Tibial artery (tissue), 4 donors: ENCODE results near the gene ZEB2.

Experiments
- DNase-seq, 2 donors: peaks; one replicate each; pipeline ENCODE4 v3.0.0-alpha.2; 2019
- H3K27ac ChIP-seq, 2 donors: fragments of 200-600 bp; sonication (generic) in 1 of 2; 1 replicate in 1 of 2; 2 replicates in 1 of 2; pipeline ENCODE4 v1.5.1; 2018 to 2019; ENCODE audit warnings: mild to moderate bottlenecking in 1 of 2
- H3K27me3 ChIP-seq, 2 donors: fragments of 200-600 bp; sonication (generic) in 1 of 2; one replicate each; pipeline versions ENCODE4 v1.5.1 to v1.6.0; 2016 to 2019
- H3K36me3 ChIP-seq, 3 donors: fragments of 200-600 bp; sonication (generic) in 2 of 3; one replicate each; pipeline ENCODE4 v1.5.1; 2016 to 2019; ENCODE audit warnings: mild to moderate bottlenecking in 2 of 3
- H3K4me1 ChIP-seq, 4 donors: fragments of 200-600 bp; sonication (generic) in 2 of 4; 1 replicate in 3 of 4; 2 replicates in 1 of 4; pipeline ENCODE4 v1.5.1; 2016 to 2019
- H3K4me3 ChIP-seq, 2 donors: fragments of 200-600 bp; sonication (generic) in 1 of 2; 1 replicate in 1 of 2; 2 replicates in 1 of 2; pipeline ENCODE4 v1.5.1; 2018 to 2019; ENCODE audit warnings: mild to moderate bottlenecking in 2 of 2
- H3K9me3 ChIP-seq, 3 donors: fragments of 200-600 bp; sonication (generic) in 1 of 3; one replicate each; pipeline ENCODE4 v1.5.1; 2016 to 2019
- CTCF ChIP-seq, 2 experiments: fragments of 200-600 bp in 1 of 2; fragments of 450-650 bp in 1 of 2; IDR thresholded peaks; one replicate each; pipeline ENCODE4 v1.5.1; 2017 to 2019; ENCODE audit warnings: antibody characterized with exemption in 2 of 2, mild to moderate bottlenecking in 1 of 2, moderate library complexity in 1 of 2
- intact Hi-C: fragments of 100-400 bp; cut with DNase I; formaldehyde crosslinking; loops from one replicate; pipeline ENCODE4 v1.15.0; 2023; ENCODE audit warnings: low total_unique reads

The ZEB2 gene

GRCh38 chr2:144519934-144520731, at the start of gene ZEB2:
TSS of gene ZEB2 (minus strand) at chr2:144520119. CDS start at chr2:144517350, 2,769 bp downstream.
- no peaks in the 10 kb centered on the region for H3K9me3 ChIP-seq
- H3K4me1 ChIP-seq = peaks cover 0 to 26% (median 5%) of the 10 kb centered on the region in 4 donors
- H3K36me3 ChIP-seq = no peaks in the 10 kb centered on the region
- H3K4me3 ChIP-seq = peak within 1 kb of the TSS; percentile 71 to 73
- peak; percentile 81 to 88 for DNase-seq
- peak within 1 kb of the TSS; percentile 97 to 99 for H3K27ac ChIP-seq
- no peaks in the 10 kb centered on the region for H3K27me3 ChIP-seq
- intact Hi-C loops = loop anchor here (5.0 to 10.0 kb wide), 3 partner anchors 73 to 505 kb away; a partner anchor contains a TSS
- peak; percentile 68 to 69 for TF ChIP-seq CTCF (IDR thresholded peaks at IDR 0.05)

GRCh38 chr2:144567745-144568144, 47.8 kb upstream of the ZEB2 start:
- no peak for TF ChIP-seq CTCF (IDR thresholded peaks at IDR 0.05)
- DNase-seq = no peak
- Histone ChIP-seq H3K27ac (no peak overlapping the region), H3K9me3 (no peaks in the 10 kb centered on the region), H3K36me3 (no peaks in the 10 kb centered on the region), H3K4me3 (no peak overlapping the region), H3K27me3 (no peaks in the 10 kb centered on the region), H3K4me1 (no peaks in the 10 kb centered on the region)
- intact Hi-C loops = no loop called here

GRCh38 chr2:144566448-144566847, 46.5 kb upstream of the ZEB2 start:
- Histone ChIP-seq H3K4me1 (no peaks in the 10 kb centered on the region), H3K4me3 (no peak overlapping the region), H3K9me3 (no peaks in the 10 kb centered on the region), H3K27me3 (no peaks in the 10 kb centered on the region), H3K36me3 (no peaks in the 10 kb centered on the region), H3K27ac (no peak overlapping the region)
- DNase-seq = no peak
- no peak for TF ChIP-seq CTCF (IDR thresholded peaks at IDR 0.05)
- intact Hi-C loops = no loop called here

GRCh38 chr2:144560251-144560650, 40.3 kb upstream of the ZEB2 start:
- DNase-seq = no peak
- TF ChIP-seq CTCF (IDR thresholded peaks at IDR 0.05) = no peak
- no peaks in the 10 kb centered on the region for H3K4me1 ChIP-seq
- intact Hi-C loops = no loop called here
- H3K36me3 ChIP-seq = no peaks in the 10 kb centered on the region
- H3K27ac ChIP-seq = no peak overlapping the region
- no peaks in the 10 kb centered on the region for H3K27me3 ChIP-seq
- no peaks in the 10 kb centered on the region for H3K9me3 ChIP-seq
- no peak overlapping the region for H3K4me3 ChIP-seq

GRCh38 chr2:144559681-144560080, 39.8 kb upstream of the ZEB2 start:
- Histone ChIP-seq H3K27ac (no peak overlapping the region), H3K4me3 (no peak overlapping the region), H3K4me1 (peaks cover 0 to 2% (median 0%) of the 10 kb centered on the region in 4 donors), H3K9me3 (no peaks in the 10 kb centered on the region), H3K27me3 (no peaks in the 10 kb centered on the region), H3K36me3 (no peaks in the 10 kb centered on the region)
- intact Hi-C loops = no loop called here
- TF ChIP-seq CTCF (IDR thresholded peaks at IDR 0.05) = no peak
- no peak for DNase-seq
